MM.1S (cell line): ENCODE measurements around the gene PROSER3.
A peak's percentile ranks its signal among the peaks of the same experiment; 100 is the strongest.

Experiments used
- DNase-seq: peaks from one replicate; pipeline ENCODE4 v3.0.0-alpha.2; 2015
- H2AFZ ChIP-seq: fragments of 300-600 bp; sonication (generic); 2 replicates; pipeline ENCODE4 v1.6.0; 2016; ENCODE audit warnings: antibody characterized with exemption, low read length
- H3F3A ChIP-seq: fragments of 300-600 bp; sonication (generic); 2 replicates; pipeline ENCODE4 v1.6.1; 2016; ENCODE audit warnings: mild to moderate bottlenecking, antibody characterized with exemption, low read length, moderate library complexity, mixed read lengths; ENCODE audit not compliant: insufficient read depth
- H3K27ac ChIP-seq: fragments of 300-600 bp; sonication (generic); 2 replicates; pipeline ENCODE4 v1.5.1; 2016; ENCODE audit warnings: mild to moderate bottlenecking, low read length
- H3K27me3 ChIP-seq: fragments of 300-600 bp; sonication (generic); replicated peaks from 2 replicates; pipeline ENCODE4 v1.6.0; 2016; ENCODE audit warnings: low read length; ENCODE audit not compliant: insufficient read depth
- H3K36me3 ChIP-seq: fragments of 300-600 bp; sonication (generic); replicated peaks from 2 replicates; pipeline ENCODE4 v1.6.1; 2016; ENCODE audit warnings: mild to moderate bottlenecking, low read length, mixed read lengths; ENCODE audit not compliant: insufficient read depth
- H3K4me1 ChIP-seq: fragments of 300-600 bp; sonication (generic); 2 replicates; pipeline ENCODE4 v1.6.1; 2016; ENCODE audit warnings: low read length, mixed read lengths
- H3K4me2 ChIP-seq: fragments of 300-600 bp; sonication (generic); 2 replicates; pipeline ENCODE4 v1.6.0; 2016; ENCODE audit warnings: low read depth, low read length
- H3K4me3 ChIP-seq: fragments of 300-600 bp; sonication (generic); 2 replicates; pipeline ENCODE4 v1.5.1; 2016; ENCODE audit warnings: low read length, mixed read lengths
- H3K79me2 ChIP-seq: fragments of 300-600 bp; sonication (generic); 2 replicates; pipeline ENCODE4 v1.6.1; 2016; ENCODE audit warnings: mixed run types, low read length, mixed read lengths
- H3K9ac ChIP-seq: fragments of 300-600 bp; sonication (generic); 2 replicates; pipeline ENCODE4 v1.6.1; 2016; ENCODE audit warnings: low read length, mixed read lengths
- H3K9me2 ChIP-seq: fragments of 300-600 bp; sonication (generic); replicated peaks from 2 replicates; pipeline ENCODE4 v1.6.1; 2016; ENCODE audit warnings: mild to moderate bottlenecking, low read length, mixed read lengths; ENCODE audit not compliant: insufficient read depth
- H3K9me3 ChIP-seq: fragments of 300-600 bp; sonication (generic); replicated peaks from 2 replicates; pipeline ENCODE4 v1.6.1; 2016; ENCODE audit warnings: mild to moderate bottlenecking, low read length, mixed read lengths; ENCODE audit not compliant: insufficient read depth
- H4K20me1 ChIP-seq: fragments of 300-600 bp; sonication (generic); 2 replicates; pipeline ENCODE4 v1.6.1; 2016; ENCODE audit warnings: mild to moderate bottlenecking, low read length, moderate library complexity, mixed read lengths; ENCODE audit not compliant: insufficient read depth
- CTCF ChIP-seq: fragments of 300-600 bp; sonication (generic); IDR thresholded peaks from 2 replicates; pipeline ENCODE4 v1.5.1; 2016; ENCODE audit warnings: antibody characterized with exemption, low read length, mixed read lengths
- EZH2 ChIP-seq: fragments of 300-600 bp; sonication (generic); optimal IDR thresholded peaks from 2 replicates; pipeline ENCODE3; 2017; ENCODE audit warnings: low read depth, mild to moderate bottlenecking, antibody characterized with exemption, low read length, mixed read lengths
- EZH2phosphoT487 ChIP-seq: fragments of 300-600 bp; sonication (generic); IDR thresholded peaks from 2 replicates; pipeline ENCODE4 v1.6.1; 2018; ENCODE audit warnings: antibody characterized with exemption, low read length

Gene PROSER3

DNA sequence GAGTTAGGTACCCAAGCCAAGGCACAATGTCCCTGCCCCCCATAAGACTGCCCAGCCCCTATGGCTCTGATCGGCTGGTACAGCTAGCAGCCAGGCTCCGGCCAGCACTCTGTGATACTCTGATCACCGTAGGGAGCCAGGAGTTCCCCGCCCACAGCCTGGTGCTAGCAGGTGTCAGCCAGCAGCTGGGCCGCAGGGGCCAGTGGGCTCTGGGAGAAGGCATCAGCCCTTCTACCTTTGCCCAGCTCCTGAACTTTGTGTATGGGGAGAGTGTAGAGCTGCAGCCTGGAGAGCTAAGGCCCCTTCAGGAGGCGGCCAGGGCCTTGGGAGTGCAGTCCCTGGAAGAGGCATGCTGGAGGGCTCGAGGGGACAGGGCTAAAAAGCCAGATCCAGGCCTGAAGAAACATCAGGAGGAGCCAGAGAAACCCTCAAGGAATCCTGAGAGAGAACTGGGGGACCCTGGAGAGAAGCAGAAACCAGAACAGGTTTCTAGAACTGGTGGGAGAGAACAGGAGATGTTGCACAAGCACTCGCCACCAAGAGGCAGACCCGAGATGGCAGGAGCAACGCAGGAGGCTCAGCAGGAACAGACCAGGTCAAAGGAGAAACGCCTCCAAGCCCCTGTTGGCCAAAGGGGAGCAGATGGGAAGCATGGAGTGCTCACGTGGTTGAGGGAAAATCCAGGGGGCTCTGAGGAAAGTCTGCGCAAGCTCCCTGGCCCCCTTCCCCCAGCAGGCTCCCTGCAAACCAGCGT, 43.2 kb upstream of the PROSER3 start:
- H4K20me1 ChIP-seq: no peaks in the 10 kb centered on the region
- DNase-seq: no peak
- no peaks in the 10 kb centered on the region for H3K9me2 ChIP-seq
- H3F3A ChIP-seq: peaks cover 7% of the 10 kb centered on the region; the same call in 1 of the 2 replicates
- H3K27me3 ChIP-seq: peaks cover 33% of the 10 kb centered on the region
- no peaks in the 10 kb centered on the region for H3K9me3 ChIP-seq
- no peak overlapping the region for H3K27ac ChIP-seq
- H3K36me3 ChIP-seq: no peaks in the 10 kb centered on the region
- no peak overlapping the region for H3K4me3 ChIP-seq
- TF ChIP-seq EZH2 (no peak), EZH2phosphoT487 (no peak), CTCF (no peak)
- peaks cover 16% of the 10 kb centered on the region for H3K79me2 ChIP-seq
- H2AFZ ChIP-seq: no peak overlapping the region
- H3K4me1 ChIP-seq: peaks cover 14% of the 10 kb centered on the region
- no peak overlapping the region for H3K9ac ChIP-seq
- no peak overlapping the region for H3K4me2 ChIP-seq

DNA sequence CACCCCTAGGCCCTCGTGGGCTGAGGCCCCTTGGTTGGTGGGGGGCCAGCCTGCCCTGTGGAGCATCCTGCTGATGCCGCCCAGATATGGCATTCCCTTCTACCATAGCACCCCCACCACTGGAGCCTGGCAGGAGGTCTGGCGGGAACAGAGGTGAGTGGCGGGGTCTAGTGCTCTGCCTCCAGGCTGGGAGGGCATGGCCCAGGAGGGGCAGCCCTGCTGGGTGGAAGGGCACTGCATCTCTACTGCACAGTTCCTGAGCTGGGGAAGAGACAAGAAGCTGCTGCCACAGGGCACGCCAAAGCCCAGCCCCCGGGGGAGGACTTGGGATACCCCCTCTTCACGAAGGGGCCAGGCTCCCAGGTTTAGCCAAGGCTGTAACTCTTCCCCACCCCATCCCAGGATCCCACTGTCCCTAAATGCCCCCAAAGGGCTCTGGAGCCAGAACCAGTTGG, 42.6 kb upstream of the PROSER3 start:
- Histone ChIP-seq H3K27me3 (peaks cover 27% of the 10 kb centered on the region), H3K9me2 (no peaks in the 10 kb centered on the region), H3K4me3 (peak overlapping the region; percentile 72; the same call in 1 of the 2 replicates), H3K4me2 (peak overlapping the region; percentile 93; the same call in 1 of the 2 replicates), H3K79me2 (peaks cover 22% of the 10 kb centered on the region), H2AFZ (peak overlapping the region; percentile 98; the same call in 1 of the 2 replicates), H3K27ac (no peak overlapping the region), H3K9me3 (no peaks in the 10 kb centered on the region), H4K20me1 (no peaks in the 10 kb centered on the region), H3K36me3 (no peaks in the 10 kb centered on the region), H3K4me1 (peaks cover 14% of the 10 kb centered on the region), H3K9ac (no peak overlapping the region; the same call in 1 of the 2 replicates), H3F3A (peaks cover 7% of the 10 kb centered on the region; the same call in 1 of the 2 replicates)
- DNase-seq: no peak
- TF ChIP-seq EZH2 (no peak), EZH2phosphoT487 (no peak), CTCF (no peak)

GRCh38 chr19:35715981-35716800, 41.8 kb upstream of the PROSER3 start:
- H4K20me1 ChIP-seq: no peaks in the 10 kb centered on the region

More at GRCh38 chr19:35715981-35716800, 41.8 kb upstream of the PROSER3 start:
- Histone ChIP-seq H3K4me1 (peaks cover 13% of the 10 kb centered on the region), H3K4me3 (peak overlapping the region; percentile 72), H3K27me3 (peaks cover 22% of the 10 kb centered on the region), H3K27ac (peak overlapping the region; percentile 15; the same call in 1 of the 2 replicates), H3F3A (peaks cover 7% of the 10 kb centered on the region; the same call in 1 of the 2 replicates), H3K9ac (peak overlapping the region; percentile 64; the same call in 1 of the 2 replicates), H3K36me3 (no peaks in the 10 kb centered on the region), H3K79me2 (peaks cover 28% of the 10 kb centered on the region), H3K9me2 (no peaks in the 10 kb centered on the region), H3K4me2 (peak overlapping the region; percentile 93), H2AFZ (peak overlapping the region; percentile 98), H3K9me3 (no peaks in the 10 kb centered on the region)
- TF ChIP-seq CTCF (no peak), EZH2 (no peak), EZH2phosphoT487 (no peak)
- DNase-seq: peak; percentile 18
